GM12892 (cell line): ENCODE measurements around the gene PTBP2.

Source experiments
- POLR2A ChIP-seq: IDR thresholded peaks from 2 replicates; pipeline ENCODE4 v1.6.1; 2011; ENCODE audit warnings: low read depth, low read length, control low read depth
- POLR2AphosphoS5 ChIP-seq: IDR thresholded peaks from 2 replicates; pipeline ENCODE4 v1.6.1; 2011; ENCODE audit warnings: low read depth, low read length, control low read depth

DNA sequence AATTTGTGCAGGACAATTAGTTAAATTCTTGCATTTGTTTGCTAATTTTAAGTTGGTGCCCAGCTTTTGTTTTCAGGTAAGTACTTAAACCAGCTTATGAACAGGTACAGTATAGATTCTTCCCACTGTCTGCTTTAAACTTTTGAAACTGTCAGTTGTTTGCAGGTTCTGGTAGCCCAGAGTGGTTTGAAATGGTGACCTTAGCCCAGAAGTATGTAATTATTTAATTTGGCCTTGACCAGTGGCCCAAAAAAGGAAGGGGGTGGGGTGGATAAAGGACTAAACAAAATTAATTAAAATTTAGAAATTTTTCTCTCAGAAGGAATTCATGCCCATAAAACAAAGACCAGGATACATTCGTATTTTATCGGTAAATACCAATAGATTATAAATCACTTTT lies 69.0 kb downstream of the PTBP2 start:
- TF ChIP-seq POLR2A, result no peak
- TF ChIP-seq POLR2AphosphoS5, result no peak
